NT2/D1 (cell line): Measurements from ENCODE around the gene AP5B1.

Source experiments
- YY1 ChIP-seq: IDR thresholded peaks from 2 replicates; pipeline ENCODE4 v1.6.1; 2011; ENCODE audit not compliant: insufficient read length, insufficient read depth
- ZNF274 ChIP-seq: IDR thresholded peaks from 2 replicates; pipeline ENCODE4 v1.6.1; 2011; ENCODE audit warnings: mild to moderate bottlenecking, low read depth, low read length

GRCh38 chr11:65780770-65781151, at the start of gene AP5B1:
- no peak for TF ChIP-seq ZNF274
- no peak for TF ChIP-seq YY1
